ENCODE results near the gene CPSF3.

CPSF3 gene

GRCh38 chr2:9423100-9423921, at the start of gene CPSF3, which contains the start of gene ITGB1BP1:
TSS of gene CPSF3 (plus strand) at chr2:9423654. CDS start at chr2:9423774, 120 bp downstream.
TSS of gene ITGB1BP1 (minus strand) at chr2:9423528. CDS start at chr2:9418697, 4,831 bp downstream.
- peak within 1 kb of the TSS; percentile 87 for H3K27ac ChIP-seq
- TF ChIP-seq ZFX (IDR thresholded peaks at IDR 0.05) (peak; percentile 40), CTCF (conservative IDR thresholded peaks at IDR 0.05) (no peak; the same call in 1 of the 2 replicates)

- TF ChIP-seq CTCF (conservative IDR thresholded peaks at IDR 0.05) (no peak), ZFX (IDR thresholded peaks at IDR 0.05) (no peak)
These were observed 49.3 kb upstream of the CPSF3 start for GRCh38 chr2:9374071-9374730.

GRCh38 chr2:9375857-9376428, 47.5 kb upstream of the CPSF3 start:
- no peak overlapping the region for H3K27ac ChIP-seq
- no peak for TF ChIP-seq CTCF (conservative IDR thresholded peaks at IDR 0.05)
- no peak for TF ChIP-seq ZFX (IDR thresholded peaks at IDR 0.05)

More at GRCh38 chr2:9374071-9374730, 49.3 kb upstream of the CPSF3 start:
- H3K27ac ChIP-seq: no peak overlapping the region

- TF ChIP-seq ZFX (IDR thresholded peaks at IDR 0.05) (no peak), CTCF (conservative IDR thresholded peaks at IDR 0.05) (no peak)
These were observed 45.9 kb upstream of the CPSF3 start for GRCh38 chr2:9377461-9378097.

GRCh38 chr2:9378433-9379390, 44.7 kb upstream of the CPSF3 start:
- H3K27ac ChIP-seq: no peak overlapping the region
- no peak for TF ChIP-seq CTCF (conservative IDR thresholded peaks at IDR 0.05)
- TF ChIP-seq ZFX (IDR thresholded peaks at IDR 0.05): no peak

More at GRCh38 chr2:9377461-9378097, 45.9 kb upstream of the CPSF3 start:
- no peak overlapping the region for H3K27ac ChIP-seq

- H3K27ac ChIP-seq: no peak overlapping the region
- no peak for TF ChIP-seq CTCF (conservative IDR thresholded peaks at IDR 0.05)
- TF ChIP-seq ZFX (IDR thresholded peaks at IDR 0.05): no peak
These were observed 44.1 kb upstream of the CPSF3 start for GRCh38 chr2:9379391-9379755.
